ENCODE measurements around the gene FILIP1L. TPM values are rescaled to one million over a fixed set of nuclear protein-coding genes. Genes with fewer than 3 reads are reported as not detected.

The FILIP1L gene
- total and polyA plus RNA-seq, 2 of the 8 experiments (the other 6 are each of a cell fraction or from before 2014, with no cell fraction given) = 0.06 to 0.09 TPM

- H3K79me1 ChIP-seq (ENCODE audit: low read depth, low read length) = no peaks in the 10 kb centered on the region
- H3K36me3 ChIP-seq (ENCODE audit: control insufficient read depth in 2 of 4, insufficient read depth in 4 of 4, low read length in 3 of 4) = no peaks in the 10 kb centered on the region
- TF ChIP-seq CREB1 (IDR thresholded peaks at IDR 0.05) = no peak
- TF ChIP-seq POU5F1 (IDR thresholded peaks at IDR 0.05; ENCODE audit: low read depth, low read length) = no peak
- TF ChIP-seq POLR2A (IDR thresholded peaks at IDR 0.05; ENCODE audit: control extremely low read depth in 1 of 2, low read depth in 2 of 2, low read length in 2 of 2) = no peak
- TF ChIP-seq RAD21 (IDR thresholded peaks at IDR 0.05 in 1 of 2, conservative IDR thresholded peaks at IDR 0.05 in 1 of 2; ENCODE audit: low read depth in 2 of 2, low read length in 2 of 2) = no peak
- no peak for TF ChIP-seq CHD1 (IDR thresholded peaks at IDR 0.05; ENCODE audit: low read depth, low read length)
- TF ChIP-seq RXRA (IDR thresholded peaks at IDR 0.05; ENCODE audit: insufficient read depth, low read depth, low read length) = no peak
- no peak for TF ChIP-seq SP1 (IDR thresholded peaks at IDR 0.05; ENCODE audit: low read depth, low read length)
- TF ChIP-seq ATF2 (IDR thresholded peaks at IDR 0.05; ENCODE audit: low read length) = no peak
- TF ChIP-seq ASH2L (IDR thresholded peaks at IDR 0.05; ENCODE audit: low read length) = no peak
- no peak for TF ChIP-seq SP4 (IDR thresholded peaks at IDR 0.05; ENCODE audit: low read length)
- no peak for TF ChIP-seq ATF3 (IDR thresholded peaks at IDR 0.05; ENCODE audit: insufficient read depth, low read depth, low read length)
- TF ChIP-seq BACH1 (IDR thresholded peaks at IDR 0.05; ENCODE audit: low read length) = no peak
- no peak for TF ChIP-seq CBX8 (IDR thresholded peaks at IDR 0.05; ENCODE audit: borderline replicate concordance, low read depth, low read length)
- H3K14ac ChIP-seq (ENCODE audit: insufficient read length) = no peak overlapping the region
- no peak overlapping the region for H2BK120ac ChIP-seq (replicated peaks; ENCODE audit: low read depth, low read length)
- no peak overlapping the region for H4K91ac ChIP-seq (replicated peaks; ENCODE audit: insufficient read length, low read length)
- H3K4ac ChIP-seq (replicated peaks; ENCODE audit: insufficient read length, low read depth, low read length) = no peak overlapping the region
- H2AFZ ChIP-seq (ENCODE audit: low read length) = no peak overlapping the region
- FAIRE-seq (no peak), DNase-seq (ENCODE audit: low read depth in 1 of 2, low spot score in 2 of 2) (no peak)
- 96% methylated on average over 3 of the region's 3 CpGs; no CpG with 5 or more reads in 1 of the 2 experiments for WGBS, 2 experiments (ENCODE audit: extremely low coverage in 1 of 2, insufficient coverage in 1 of 2, insufficient read length in 1 of 2, insufficient replicate concordance in 2 of 2, low coverage in 1 of 2, low lambda C conversion rate in 2 of 2, missing lambda C conversion rate in 1 of 2)
- no peak overlapping the region for H3K27ac ChIP-seq (ENCODE audit: low read depth, low read length)
- no peak overlapping the region for H2BK12ac ChIP-seq (ENCODE audit: low read depth, low read length)
- H3K23ac ChIP-seq (ENCODE audit: insufficient read length) = no peak overlapping the region
- H4K20me1 ChIP-seq (replicated peaks in 1 of 2; ENCODE audit: control insufficient read depth in 1 of 2, insufficient read depth in 2 of 2, low read length in 2 of 2) = no peaks in the 10 kb centered on the region
- no peak overlapping the region for H4K5ac ChIP-seq (ENCODE audit: insufficient read length, low read depth, low read length)
- no peak overlapping the region for H2BK5ac ChIP-seq (ENCODE audit: low read depth, low read length)
- no peaks in the 10 kb centered on the region for H3K27me3 ChIP-seq (replicated peaks in 1 of 4; ENCODE audit: control insufficient read depth in 3 of 4, extremely low read depth in 1 of 4, insufficient read depth in 3 of 4, low read length in 3 of 4)
- no peak overlapping the region for H2AK5ac ChIP-seq (ENCODE audit: low read depth, low read length)
- H3K18ac ChIP-seq (ENCODE audit: extremely low read depth, low read length) = no peak overlapping the region
- CTCF ChIA-PET (ENCODE audit: partially characterized antibody) = interaction anchor here (1.1 kb wide), 2 partner anchors 25 to 64 kb away, joined by 3 read pairs; no protein-coding TSS in a partner anchor
- no peak overlapping the region for H3K4me2 ChIP-seq (ENCODE audit: insufficient read depth in 1 of 2, low read depth in 2 of 2, low read length in 2 of 2)
- H2BK20ac ChIP-seq (ENCODE audit: low read length) = no peak overlapping the region
- no peak overlapping the region for H4K8ac ChIP-seq (ENCODE audit: extremely low read depth, insufficient read depth, low read length)
- H3K4me3 ChIP-seq (ENCODE audit: extremely low read depth in 1 of 4, insufficient read depth in 2 of 4, low read depth in 3 of 4, low read length in 4 of 4) = no peak overlapping the region
- peaks cover 3 to 6% (median 5%) of the 10 kb centered on the region in 4 experiments; a peak in 5 of 7 replicates for H3K4me1 ChIP-seq (replicated peaks in 1 of 4; ENCODE audit: control insufficient read depth in 3 of 4, insufficient read depth in 4 of 4, low read length in 3 of 4)
- H3K56ac ChIP-seq (replicated peaks; ENCODE audit: insufficient read length, low read depth, low read length) = no peak overlapping the region
- no peaks in the 10 kb centered on the region for H3K79me2 ChIP-seq (ENCODE audit: control insufficient read depth in 1 of 2, insufficient read depth in 2 of 2, low read length in 2 of 2)
- no peak overlapping the region for H3K9ac ChIP-seq (replicated peaks in 1 of 4; ENCODE audit: extremely low read depth in 1 of 4, low read depth in 3 of 4, low read length in 3 of 4)
- no peaks in the 10 kb centered on the region for H3K23me2 ChIP-seq (ENCODE audit: low read depth, low read length)
- H2BK15ac ChIP-seq (ENCODE audit: low read length) = no peak overlapping the region
- POLR2A ChIA-PET (ENCODE audit: partially characterized antibody) = interaction anchor here (1.1 to 1.3 kb wide), 2 partner anchors 10 to 274 kb away, joined by 3 read pairs; no protein-coding TSS in a partner anchor
- no peaks in the 10 kb centered on the region; a peak in 1 of 4 replicates for H3K9me3 ChIP-seq (ENCODE audit: insufficient read depth in 2 of 2, low read depth in 1 of 2, low read length in 1 of 2)
These were observed 113.2 kb downstream of the FILIP1L start for GRCh38 chr3:100001083-100001482.

All from H1 (cell line).